GM21447 (cell line): ENCODE results near the gene CCNDBP1.

Experiments
- ATAC-seq: cut with Tn5 transposase; IDR thresholded peaks from one replicate; pipeline ENCODE4 v1.9.1; 2021; ENCODE audit not compliant: unreplicated experiment

The CCNDBP1 gene

DNA sequence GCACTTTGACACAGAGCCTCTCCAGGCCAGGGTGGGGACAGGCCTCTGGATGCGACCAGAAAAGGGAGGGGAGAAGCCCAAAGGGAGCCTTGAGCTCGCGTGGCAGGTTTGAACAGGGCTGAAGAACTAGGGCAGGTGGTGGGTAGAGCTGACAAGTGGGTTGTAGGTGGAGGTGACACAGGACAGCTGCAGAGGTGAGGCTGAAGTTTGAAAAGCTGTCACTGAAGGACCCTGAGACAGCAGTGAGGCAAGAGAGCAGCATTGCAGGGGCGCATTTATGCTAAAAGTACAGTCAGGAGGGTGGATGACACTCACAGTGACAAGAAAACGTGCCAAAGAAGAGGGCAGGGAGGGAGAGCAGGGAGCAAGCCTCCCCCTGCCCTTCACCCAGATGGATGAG lies 57.4 kb downstream of the CCNDBP1 start:
- no peak for ATAC-seq

GRCh38 chr15:43243020-43243645 lies 57.9 kb downstream of the CCNDBP1 start:
- no peak for ATAC-seq

- no peak for ATAC-seq
Observed at GRCh38 chr15:43244092-43244491, 58.9 kb downstream of the CCNDBP1 start.

DNA sequence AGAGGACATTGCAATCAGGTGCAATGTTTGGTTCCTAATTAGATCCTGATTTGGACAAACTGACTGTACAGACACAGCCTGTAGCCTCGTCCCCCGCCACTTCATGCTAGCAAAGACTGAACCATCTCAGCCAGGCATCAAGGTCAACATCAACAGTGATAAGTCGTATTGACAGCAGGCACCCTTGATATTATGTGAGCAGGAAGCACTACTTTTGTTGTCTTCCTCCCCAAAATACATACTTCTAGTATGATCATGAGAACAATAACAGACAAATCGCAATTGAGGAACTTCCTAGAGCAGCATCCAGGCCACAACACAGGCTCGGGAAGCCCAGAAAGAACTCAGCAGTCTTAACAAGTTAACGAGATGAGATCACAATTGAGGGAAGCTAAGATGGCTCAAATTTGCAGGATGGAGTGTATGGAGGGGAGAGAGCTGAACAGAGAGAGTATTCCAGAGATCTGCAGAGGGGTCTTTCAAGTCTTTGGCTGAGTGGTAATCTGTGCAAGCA lies 61.1 kb downstream of the CCNDBP1 start:
- no peak for ATAC-seq
